Osteocyte (in vitro differentiated cells): ENCODE data around the gene ARVCF. TPM values are rescaled to one million over a fixed set of nuclear protein-coding genes. Genes with fewer than 3 reads are reported as not detected.

Source experiments
- DNase-seq: peaks from one replicate; pipeline ENCODE4 v3.0.0; 2021; ENCODE audit warnings: mixed read lengths; ENCODE audit not compliant: unreplicated experiment; ENCODE audit errors: extremely low spot score
- H3K27ac Mint-ChIP-seq: one replicate; pipeline ENCODE4 v1.8.0; 2021; ENCODE audit warnings: mild to moderate bottlenecking, mixed read lengths; ENCODE audit not compliant: unreplicated experiment
- H3K27me3 Mint-ChIP-seq: one replicate; pipeline ENCODE4 v1.8.0; 2021; ENCODE audit warnings: mixed read lengths; ENCODE audit not compliant: unreplicated experiment
- H3K36me3 Mint-ChIP-seq: one replicate; pipeline ENCODE4 v1.8.0; 2021; ENCODE audit warnings: mixed read lengths; ENCODE audit not compliant: unreplicated experiment
- H3K4me1 Mint-ChIP-seq: one replicate; pipeline ENCODE4 v1.8.0; 2021; ENCODE audit warnings: mixed read lengths; ENCODE audit not compliant: unreplicated experiment
- H3K4me3 Mint-ChIP-seq: one replicate; pipeline ENCODE4 v1.8.0; 2021; ENCODE audit warnings: mild to moderate bottlenecking, moderate library complexity, mixed read lengths; ENCODE audit not compliant: unreplicated experiment
- H3K9me3 Mint-ChIP-seq: one replicate; pipeline ENCODE4 v1.8.0; 2021; ENCODE audit warnings: mixed read lengths; ENCODE audit not compliant: unreplicated experiment
- CTCF ChIP-seq: fragments of 200-600 bp; sonication (generic); IDR thresholded peaks from 2 replicates; pipeline ENCODE4 v1.5.0; 2021; ENCODE audit warnings: antibody characterized with exemption, mild to moderate bottlenecking, moderate library complexity
- total RNA-seq: library from RNA; stranded (reverse); gene quantifications from 2 replicates; pipeline ENCODE4 v1.2.1, GENCODE V29; 2021

Gene ARVCF
- total RNA-seq, 1 donor from 2014 or later, result 29.3 TPM

GRCh38 chr22:19960491-19961200 lies 56.0 kb downstream of the ARVCF start:
- DNase-seq, result no peak

GRCh38 chr22:19959587-19960490 lies 56.8 kb downstream of the ARVCF start:
- Mint-ChIP-seq H3K27me3 (no peaks in the 10 kb centered on the region), H3K4me3 (no peak overlapping the region), H3K9me3 (no peaks in the 10 kb centered on the region), H3K36me3 (no peaks in the 10 kb centered on the region), H3K27ac (no peak overlapping the region), H3K4me1 (peaks cover 12% of the 10 kb centered on the region)
- TF ChIP-seq CTCF, result no peak
- no peak for DNase-seq

More at GRCh38 chr22:19960491-19961200, 56.0 kb downstream of the ARVCF start:
- Mint-ChIP-seq H3K4me3 (no peak overlapping the region), H3K27me3 (no peaks in the 10 kb centered on the region), H3K9me3 (no peaks in the 10 kb centered on the region), H3K27ac (no peak overlapping the region), H3K4me1 (peaks cover 12% of the 10 kb centered on the region), H3K36me3 (no peaks in the 10 kb centered on the region)
- no peak for TF ChIP-seq CTCF

DNA sequence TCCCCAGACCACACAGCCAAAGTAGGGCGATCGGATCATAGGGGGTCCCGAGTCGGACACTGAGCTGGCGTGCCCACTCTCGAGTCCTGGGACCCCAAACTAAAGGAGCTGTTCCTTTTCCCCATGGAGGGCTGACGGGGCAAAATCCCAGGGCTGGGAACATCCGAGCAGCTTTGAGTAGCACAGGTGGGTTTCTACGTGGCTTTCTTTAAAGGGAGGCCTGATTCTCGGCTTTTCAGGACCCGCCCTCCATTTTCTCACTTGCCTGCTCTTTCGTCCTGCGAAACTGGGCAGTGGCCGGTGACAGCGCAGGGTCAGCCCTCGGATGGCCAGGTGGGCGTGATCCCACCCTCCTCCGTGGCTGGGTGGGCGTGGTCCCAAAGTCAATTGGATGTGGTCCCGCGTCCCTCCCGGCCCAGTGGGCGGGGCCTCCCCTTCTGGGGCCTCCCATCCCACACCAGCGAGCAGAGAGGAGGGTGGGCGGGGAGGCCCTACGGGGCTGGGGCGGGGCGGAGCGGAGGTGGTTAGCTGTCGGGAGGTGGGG lies 57.5 kb downstream of the ARVCF start:
- TF ChIP-seq CTCF, result no peak
- Mint-ChIP-seq H3K9me3 (no peaks in the 10 kb centered on the region), H3K4me1 (peaks cover 12% of the 10 kb centered on the region), H3K36me3 (no peaks in the 10 kb centered on the region), H3K27ac (no peak overlapping the region), H3K4me3 (no peak overlapping the region), H3K27me3 (no peaks in the 10 kb centered on the region)
- no peak for DNase-seq

DNA sequence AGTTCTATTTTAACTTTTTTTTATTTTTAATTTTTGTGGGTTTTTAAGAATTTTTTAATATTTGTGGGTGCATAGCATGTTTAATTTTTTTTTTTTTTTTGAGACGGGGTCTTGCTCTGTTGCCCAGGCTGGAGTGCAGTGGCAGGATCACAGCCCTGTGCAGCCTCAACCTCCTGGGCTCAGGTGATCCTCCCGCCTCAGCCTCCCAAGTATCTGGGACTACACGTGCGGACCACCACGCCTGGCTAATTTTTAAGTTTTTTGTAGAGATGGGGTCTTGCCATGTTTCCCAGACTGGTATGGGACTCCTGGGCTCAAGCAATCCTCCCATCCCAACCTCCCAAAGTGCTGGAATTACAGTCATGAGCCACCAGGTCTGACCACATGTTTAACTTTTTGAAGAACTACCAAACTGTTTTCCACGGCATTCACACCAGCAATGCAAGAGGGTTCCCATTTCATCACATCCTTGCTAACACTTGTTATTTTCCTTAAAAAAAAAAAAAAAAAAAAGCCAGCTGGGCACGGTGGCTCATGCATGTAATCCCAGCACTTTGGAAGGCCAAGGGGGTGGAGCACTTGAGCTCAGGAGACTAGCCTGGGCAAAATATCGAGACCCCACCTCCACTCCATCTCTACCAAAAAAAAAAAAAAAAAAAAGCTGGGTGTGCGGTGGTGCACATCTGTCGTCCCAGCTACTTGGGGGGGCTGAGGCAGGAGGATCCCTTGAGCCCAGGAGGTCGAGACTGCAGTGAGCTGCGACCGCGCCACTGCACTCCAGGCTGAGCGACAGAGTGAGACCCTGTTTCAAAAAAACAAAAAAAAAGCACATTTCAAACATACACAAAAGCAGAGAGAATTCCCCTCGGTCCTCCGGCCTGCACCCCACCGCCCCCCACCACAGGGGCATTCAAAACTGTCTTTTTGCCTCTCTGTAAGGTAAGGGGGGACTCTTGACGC lies 58.3 kb downstream of the ARVCF start:
- DNase-seq, result no peak
- Mint-ChIP-seq H3K27me3 (no peaks in the 10 kb centered on the region), H3K4me3 (no peak overlapping the region), H3K9me3 (no peaks in the 10 kb centered on the region), H3K4me1 (peaks cover 16% of the 10 kb centered on the region), H3K27ac (no peak overlapping the region), H3K36me3 (no peaks in the 10 kb centered on the region)
- no peak for TF ChIP-seq CTCF
